Activated CD4-positive, alpha-beta T cell treated with anti-CD3 and anti-CD28 coated beads, Interleukin-2, amount 50 U/mL, for 1 hour (primary cell): ENCODE measurements around the gene THSD4.
"Not testable (repeated sequence)": the region's sequence is repeated elsewhere in the genome, so short reads cannot be mapped to it uniquely, and the experiment has no call there.

ENCODE experiments used
- DNase-seq: peaks from one replicate; pipeline ENCODE4 v3.0.0-alpha.2; 2020

THSD4 gene

GRCh38 chr15:71194286-71194685 is 79.0 kb downstream of the THSD4 start:
- DNase-seq = no peak

- no peak for DNase-seq
Measured at GRCh38 chr15:71195242-71195641, 80.0 kb downstream of the THSD4 start.

GRCh38 chr15:71197620-71198019 is 82.3 kb downstream of the THSD4 start:
- no peak for DNase-seq

GRCh38 chr15:71198846-71199245 is 83.6 kb downstream of the THSD4 start:
- no peak for DNase-seq

GRCh38 chr15:71199384-71200351 is 84.4 kb downstream of the THSD4 start:
- DNase-seq = no peak

GRCh38 chr15:71201477-71201876 is 86.2 kb downstream of the THSD4 start:
- DNase-seq = no peak

GRCh38 chr15:71202712-71203111 is 87.4 kb downstream of the THSD4 start:
- DNase-seq = no peak

GRCh38 chr15:71203586-71204474 is 88.6 kb downstream of the THSD4 start:
- no peak for DNase-seq

- no peak for DNase-seq
Measured at GRCh38 chr15:71207141-71207540, 91.9 kb downstream of the THSD4 start.

- DNase-seq = no peak
Measured at GRCh38 chr15:71212146-71212545, 96.9 kb downstream of the THSD4 start.

- not testable (repeated sequence) for DNase-seq
Measured at GRCh38 chr15:71213943-71214342, 98.7 kb downstream of the THSD4 start.

- no peak for DNase-seq
Measured at GRCh38 chr15:71215126-71215894, 100.0 kb downstream of the THSD4 start.

- DNase-seq = no peak
Measured at GRCh38 chr15:71218272-71218805, 103.1 kb downstream of the THSD4 start.

- no peak for DNase-seq
Measured at GRCh38 chr15:71219101-71219500, 103.8 kb downstream of the THSD4 start.

GRCh38 chr15:71219645-71220044 is 104.4 kb downstream of the THSD4 start:
- no peak for DNase-seq

- DNase-seq = no peak
Measured at GRCh38 chr15:71220828-71221227, 105.6 kb downstream of the THSD4 start.

- DNase-seq = no peak
Measured at GRCh38 chr15:71221417-71221816, 106.1 kb downstream of the THSD4 start.

GRCh38 chr15:71223516-71223915 is 108.2 kb downstream of the THSD4 start:
- no peak for DNase-seq

- no peak for DNase-seq
Measured at GRCh38 chr15:71224024-71224423, 108.8 kb downstream of the THSD4 start.

- no peak for DNase-seq
Measured at GRCh38 chr15:71225851-71226250, 110.6 kb downstream of the THSD4 start.

- no peak for DNase-seq
Measured at GRCh38 chr15:71226536-71227455, 111.5 kb downstream of the THSD4 start.
